Right lobe of liver (tissue), 6 donors: ENCODE measurements around the gene ALK. TPM values are rescaled to one million over a fixed set of nuclear protein-coding genes. Genes with fewer than 3 reads are reported as not detected.

Experiments used
- ATAC-seq, 4 donors: fragments of 200-7000 bp; cut with Tn5 transposase; one replicate each; pipeline ENCODE4 v1.9.1; 2020; ENCODE audit warnings: mild to moderate bottlenecking in 4 of 4, moderate library complexity in 4 of 4
- DNase-seq, 3 donors: peaks; one replicate each; pipeline ENCODE4 v3.0.0-alpha.2; 2020
- H3K27ac ChIP-seq, 3 donors: fragments of 200-600 bp; one replicate each; pipeline ENCODE4 v1.8.0; 2022
- H3K27me3 ChIP-seq, 2 donors: fragments of 200-600 bp; one replicate each; pipeline ENCODE4 v1.8.0; 2022
- H3K36me3 ChIP-seq, 4 donors: fragments of 200-600 bp; sonication (generic) in 1 of 4; one replicate each; pipeline versions ENCODE4 v1.5.1 to v1.8.0; 2017 to 2022; ENCODE audit warnings: control low read depth in 1 of 4
- H3K4me1 ChIP-seq, 4 donors: fragments of 200-600 bp; sonication (generic) in 1 of 4; one replicate each; pipeline versions ENCODE4 v1.5.1 to v1.8.0; 2017 to 2022; ENCODE audit warnings: control low read depth in 1 of 4
- H3K4me3 ChIP-seq, 3 donors: fragments of 200-600 bp; one replicate each; pipeline ENCODE4 v1.8.0; 2022
- H3K9me3 ChIP-seq, 4 donors: fragments of 200-600 bp; sonication (generic) in 1 of 4; one replicate each; pipeline versions ENCODE4 v1.5.1 to v1.8.0; 2017 to 2022; ENCODE audit warnings: control low read depth in 1 of 4
- CTCF ChIP-seq, 4 donors: fragments of 200-600 bp in 3 of 4; fragments of 450-650 bp in 1 of 4; IDR thresholded peaks; one replicate each; pipeline versions ENCODE4 v1.5.1 to v1.8.0; 2016 to 2022; ENCODE audit warnings: antibody characterized with exemption in 4 of 4, mild to moderate bottlenecking in 2 of 4
- POLR2A ChIP-seq: fragments of 450-650 bp; IDR thresholded peaks from one replicate; pipeline ENCODE4 v1.6.1; 2017; ENCODE audit warnings: antibody characterized with exemption, mild to moderate bottlenecking
- WGBS: methylation state at CpG from one replicate; pipeline ENCODE4 v1.1.6; 2018; ENCODE audit warnings: low coverage, low lambda C conversion rate; ENCODE audit not compliant: insufficient coverage; ENCODE audit errors: missing lambda C conversion rate; 5-methylcytosine and 5-hydroxymethylcytosine counted together
- intact Hi-C, 2 donors: fragments of 100-400 bp; cut with DNase I; formaldehyde crosslinking; loops; one replicate each; pipeline versions ENCODE4 v1.11.2 to v1.14.1; 2022
- total RNA-seq, 6 experiments: library from RNA; depleted of rRNA in 2 of 6; stranded (reverse); fragments of >200 nt in 2 of 6; fragmentation: NEBNext Ultra II Directional in 3 of 6; extraction: Animal tissue kit (Norgen Biotek cat#: 25700) in 3 of 6; gene quantifications; one replicate each; pipeline versions ENCODE4 v1.1.0 to v1.2.4, GENCODE V29; 2016 to 2023
- donor health status: DM: no; HTN: yes; CAD: no.
- donor health status: DM: no; HTN: no; CAD: no.
- donor health status: DM: no; HTN: no; CAD: no.
- donor health status: DM: no; HTN: yes; CAD: no.
- donor health status: DM: no; HTN: yes; CAD: no.

Gene ALK
- total RNA-seq, 6 experiments from 2014 or later: 0.04 to 0.06 TPM; not detected in 4

- 54% methylated on average over 5 of the region's 15 CpGs for WGBS
- no peaks in the 10 kb centered on the region for H3K4me1 ChIP-seq
- TF ChIP-seq POLR2A (no peak), CTCF (IDR thresholded peaks at IDR 0.05) (no peak)
- H3K27ac ChIP-seq: no peak overlapping the region
- no peak for ATAC-seq
- no peaks in the 10 kb centered on the region for H3K36me3 ChIP-seq
- intact Hi-C loops: no loop called here
- no peak overlapping the region for H3K4me3 ChIP-seq
- H3K9me3 ChIP-seq: no peaks in the 10 kb centered on the region
- no peaks in the 10 kb centered on the region for H3K27me3 ChIP-seq
- no peak for DNase-seq
Observed at GRCh38 chr2:29239209-29239960, 682.0 kb downstream of the ALK start.

- WGBS: 46% methylated on average over 7 of the region's 7 CpGs
- no peaks in the 10 kb centered on the region for H3K36me3 ChIP-seq
- H3K27ac ChIP-seq: no peak overlapping the region
- intact Hi-C loops: no loop called here
- peak; percentile 22 to 58 (median 43) for TF ChIP-seq CTCF (IDR thresholded peaks at IDR 0.05)
- no peak for TF ChIP-seq POLR2A
- no peaks in the 10 kb centered on the region for H3K27me3 ChIP-seq
- peak; percentile 54 to 83 (median 75) for ATAC-seq
- no peaks in the 10 kb centered on the region for H3K9me3 ChIP-seq
- H3K4me3 ChIP-seq: no peak overlapping the region
- DNase-seq: peak in 1 of 3 donors; percentile 37
- H3K4me1 ChIP-seq: no peaks in the 10 kb centered on the region
Observed at GRCh38 chr2:29238497-29238896, 682.9 kb downstream of the ALK start.

- H3K9me3 ChIP-seq: no peaks in the 10 kb centered on the region
- H3K4me1 ChIP-seq: no peaks in the 10 kb centered on the region
- no peaks in the 10 kb centered on the region for H3K27me3 ChIP-seq
- 100% methylated on average over 1 of the region's 6 CpGs for WGBS
- no peak for TF ChIP-seq CTCF (IDR thresholded peaks at IDR 0.05)
- TF ChIP-seq POLR2A: no peak
- H3K4me3 ChIP-seq: no peak overlapping the region
- intact Hi-C loops: no loop called here
- no peaks in the 10 kb centered on the region for H3K36me3 ChIP-seq
- no peak for DNase-seq
- no peak for ATAC-seq
- no peak overlapping the region for H3K27ac ChIP-seq
Observed at GRCh38 chr2:29236074-29236473, 685.3 kb downstream of the ALK start.

GRCh38 chr2:29235411-29235810 lies 686.0 kb downstream of the ALK start:
- no peaks in the 10 kb centered on the region for H3K36me3 ChIP-seq
- 30% methylated on average over 2 of the region's 3 CpGs for WGBS
- H3K27me3 ChIP-seq: no peaks in the 10 kb centered on the region
- no peak overlapping the region for H3K4me3 ChIP-seq
- H3K27ac ChIP-seq: no peak overlapping the region
- TF ChIP-seq POLR2A (no peak), CTCF (IDR thresholded peaks at IDR 0.05) (no peak)
- ATAC-seq (no peak), DNase-seq (no peak)
- intact Hi-C loops: no loop called here
- H3K4me1 ChIP-seq: no peaks in the 10 kb centered on the region
- H3K9me3 ChIP-seq: no peaks in the 10 kb centered on the region
